GM18858 (cell line): ENCODE data around the gene FIBCD1.

ENCODE experiments used
- ATAC-seq: cut with Tn5 transposase; IDR thresholded peaks from one replicate; pipeline ENCODE4 v1.9.1; 2021; ENCODE audit not compliant: unreplicated experiment

FIBCD1 gene

GRCh38 chr9:130897105-130897751 lies 41.8 kb downstream of the FIBCD1 start:
- no peak for ATAC-seq

GRCh38 chr9:130896233-130897014 lies 42.6 kb downstream of the FIBCD1 start, which contains the start of gene QRFP:
TSS of gene QRFP (minus strand) at chr9:130896812. CDS start at chr9:130893838, 2,974 bp downstream.
- no peak for ATAC-seq

DNA sequence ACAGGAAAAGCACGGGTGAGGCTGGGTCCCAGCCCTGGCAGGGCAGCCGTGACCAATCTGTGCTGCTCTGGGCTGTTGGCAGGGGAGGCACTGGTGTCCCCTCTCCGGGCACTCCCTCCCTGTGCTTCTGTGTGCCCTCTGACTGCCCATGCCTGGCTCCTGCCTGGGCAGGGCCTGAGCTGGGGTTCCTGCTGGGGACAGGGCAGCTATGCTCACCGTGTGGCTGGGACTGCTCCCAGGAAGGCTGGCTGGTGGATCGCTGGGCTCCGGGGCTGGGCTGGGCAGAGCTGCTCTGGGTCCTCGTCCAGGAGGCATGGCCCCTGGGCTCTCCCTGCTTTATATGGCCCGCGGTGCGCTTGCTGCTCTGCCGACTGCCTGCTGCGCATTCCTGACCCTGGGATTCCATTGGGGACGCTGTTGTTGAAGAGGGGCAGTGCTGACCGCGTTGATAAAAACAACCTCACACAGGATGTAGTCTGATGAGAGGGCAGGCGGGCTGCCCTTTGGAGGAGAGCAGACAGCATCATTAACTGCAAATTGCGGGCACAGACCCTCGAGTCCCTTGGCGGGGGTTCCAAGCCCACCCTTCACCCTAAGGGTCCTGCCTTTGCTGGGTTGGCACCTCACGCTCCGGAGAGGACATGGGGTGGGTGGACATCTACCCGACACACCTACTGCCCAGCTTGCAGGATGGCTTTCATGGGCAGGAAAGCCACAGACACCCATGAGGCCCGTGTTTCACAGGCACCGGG lies 43.4 kb downstream of the FIBCD1 start:
- no peak for ATAC-seq

GRCh38 chr9:130895038-130895437 lies 44.0 kb downstream of the FIBCD1 start:
- ATAC-seq, result no peak

DNA sequence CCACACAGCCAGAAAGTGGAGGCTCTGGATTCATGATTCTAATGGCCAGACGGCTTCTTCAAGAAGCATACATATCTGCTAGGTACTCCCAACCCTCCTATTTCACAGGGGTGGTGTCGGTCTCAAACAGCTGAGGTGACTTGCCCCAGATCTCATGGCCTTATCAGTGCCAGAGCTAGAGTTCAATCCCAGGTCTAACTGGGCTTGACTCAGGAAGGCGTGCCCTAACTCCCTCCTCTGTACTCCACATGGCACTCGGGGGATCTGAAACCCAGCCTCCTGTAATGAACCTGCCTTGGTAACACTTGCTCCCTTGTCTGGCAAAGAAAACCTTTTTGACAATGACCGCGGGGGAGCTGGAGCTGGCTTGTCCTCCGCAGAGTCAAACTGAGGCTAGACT lies 44.5 kb downstream of the FIBCD1 start:
- ATAC-seq, result no peak

- no peak for ATAC-seq
Measured at GRCh38 chr9:130893341-130894101, 45.5 kb downstream of the FIBCD1 start.

GRCh38 chr9:130892477-130893304 lies 46.4 kb downstream of the FIBCD1 start:
- no peak for ATAC-seq

DNA sequence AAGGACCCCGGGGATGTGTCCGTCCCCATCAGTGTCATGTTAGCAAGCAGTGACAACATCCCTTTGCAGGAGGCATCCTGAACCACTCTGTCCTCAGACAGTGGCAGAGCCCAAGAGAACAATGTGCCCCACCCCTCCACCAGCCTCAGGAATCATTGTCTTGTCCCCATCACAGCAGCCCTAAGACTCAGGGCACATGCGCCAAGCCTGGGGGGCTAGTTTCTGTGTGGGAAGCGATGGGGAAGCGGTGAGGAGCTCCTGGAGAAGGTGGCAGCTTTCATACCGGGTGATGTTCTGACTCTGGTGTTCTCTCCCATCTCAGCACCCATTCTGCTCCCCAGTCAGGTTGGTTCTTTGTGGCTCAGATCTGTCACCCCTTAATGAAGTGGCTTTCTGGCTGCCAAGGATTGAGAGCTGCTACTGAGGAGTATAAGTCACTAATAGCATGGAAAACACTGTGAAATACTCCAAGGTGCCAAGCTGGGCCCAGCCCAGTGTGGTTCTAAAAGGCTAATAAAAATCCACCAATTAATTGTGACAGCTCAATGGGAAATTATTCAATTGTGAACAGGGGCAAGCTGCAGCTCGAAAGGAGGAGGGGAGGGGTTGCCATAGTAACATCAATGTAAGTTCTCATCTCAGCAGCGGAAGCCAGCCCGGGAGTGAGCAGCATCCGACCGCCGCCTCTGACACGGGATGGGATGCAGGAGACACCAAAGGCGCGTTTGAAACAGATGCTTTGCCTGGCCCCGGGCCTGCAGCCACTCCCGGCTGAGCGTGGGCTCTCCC lies 47.2 kb downstream of the FIBCD1 start:
- ATAC-seq, result no peak

DNA sequence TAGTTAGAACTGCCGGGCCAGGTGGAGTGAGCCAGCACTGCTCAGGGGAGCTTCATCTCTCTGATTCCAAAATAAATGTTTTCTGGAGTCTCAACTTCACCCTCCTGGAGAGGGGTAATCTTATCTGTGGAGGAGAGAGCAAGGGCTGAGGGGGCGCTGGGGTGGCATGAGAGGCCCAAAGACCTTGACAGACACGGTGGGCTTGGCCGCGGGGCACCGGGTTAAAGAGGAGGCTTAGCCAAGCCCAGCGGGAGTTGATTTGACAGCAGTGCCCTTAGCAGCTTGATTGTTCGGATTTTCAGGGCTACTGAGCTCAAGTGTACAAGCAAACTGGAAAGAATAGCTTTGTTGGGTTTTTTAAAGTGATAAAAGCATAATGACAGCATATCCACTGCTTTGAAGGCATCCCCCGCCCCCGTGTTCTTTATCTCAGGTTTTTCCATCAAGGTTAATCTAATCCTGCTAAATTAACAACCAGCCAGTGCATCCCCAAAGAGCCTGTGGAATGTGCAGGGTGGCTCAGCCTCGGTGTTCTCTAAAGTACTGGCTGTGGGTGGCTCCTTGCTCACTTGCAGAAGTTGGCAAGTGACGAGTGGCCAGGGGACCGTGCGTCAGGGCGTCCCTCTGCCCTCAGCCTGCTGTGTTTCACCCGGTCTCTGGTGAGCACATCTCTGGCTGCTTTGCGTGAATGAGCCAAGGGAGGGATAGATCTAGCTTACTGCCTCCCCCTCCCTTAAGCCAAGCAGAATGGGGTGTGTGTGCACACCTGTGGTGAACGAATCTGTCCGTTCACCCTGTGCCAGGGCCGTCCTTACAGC lies 48.0 kb downstream of the FIBCD1 start:
- no peak for ATAC-seq

DNA sequence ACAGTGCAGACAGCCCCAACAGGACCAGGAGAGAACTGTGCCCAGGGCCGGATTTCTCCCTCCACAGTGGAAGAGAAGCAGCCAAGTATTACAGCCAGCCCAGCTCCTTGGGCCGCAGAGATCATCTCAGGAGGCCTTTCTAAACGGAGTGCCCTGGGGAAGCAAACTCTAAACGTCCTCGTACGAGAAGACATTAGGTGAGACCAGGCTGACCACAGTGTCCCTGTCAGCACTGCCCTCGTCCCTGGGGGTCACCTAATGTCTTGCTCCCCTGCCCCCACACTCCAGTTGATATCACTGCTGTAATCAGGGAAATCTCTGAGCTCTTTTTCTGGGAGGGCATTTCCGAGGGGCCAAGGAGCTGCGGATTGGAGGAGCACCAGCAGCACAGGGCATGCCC lies 48.9 kb downstream of the FIBCD1 start:
- ATAC-seq, result no peak

- ATAC-seq, result no peak
Measured at GRCh38 chr9:130888146-130888885, 50.7 kb downstream of the FIBCD1 start.

DNA sequence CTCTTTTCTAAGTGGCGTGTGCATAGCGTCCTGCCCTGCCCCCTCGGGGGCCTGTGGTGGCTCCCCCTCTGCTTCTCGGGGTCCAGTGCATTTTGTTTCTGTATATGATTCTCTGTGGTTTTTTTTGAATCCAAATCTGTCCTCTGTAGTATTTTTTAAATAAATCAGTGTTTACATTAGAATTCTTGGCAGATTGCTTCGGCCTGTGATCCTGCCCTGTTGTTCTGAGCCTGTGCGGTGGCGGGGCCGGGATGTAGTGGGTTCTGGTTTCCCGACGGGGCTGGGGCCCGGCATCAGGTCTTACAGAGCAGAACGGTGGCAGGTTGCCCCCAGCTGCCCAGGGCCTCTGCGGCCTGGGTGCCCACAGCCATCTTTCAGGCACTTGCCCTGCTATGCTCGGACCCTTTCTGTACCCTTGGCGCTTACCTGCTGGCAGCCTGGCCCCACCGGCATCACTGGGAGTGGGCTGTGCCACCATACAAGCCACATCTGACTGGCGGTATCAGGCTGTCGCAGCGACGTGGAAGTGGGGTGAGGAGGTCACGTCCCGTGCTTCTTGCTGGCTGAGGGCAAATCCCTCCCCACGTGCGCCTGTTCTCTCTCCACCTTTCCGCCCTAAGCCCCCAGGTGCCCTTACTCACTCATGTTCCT lies 51.4 kb downstream of the FIBCD1 start:
- ATAC-seq, result no peak

- no peak for ATAC-seq
Measured at GRCh38 chr9:130886981-130887380, 52.1 kb downstream of the FIBCD1 start.

DNA sequence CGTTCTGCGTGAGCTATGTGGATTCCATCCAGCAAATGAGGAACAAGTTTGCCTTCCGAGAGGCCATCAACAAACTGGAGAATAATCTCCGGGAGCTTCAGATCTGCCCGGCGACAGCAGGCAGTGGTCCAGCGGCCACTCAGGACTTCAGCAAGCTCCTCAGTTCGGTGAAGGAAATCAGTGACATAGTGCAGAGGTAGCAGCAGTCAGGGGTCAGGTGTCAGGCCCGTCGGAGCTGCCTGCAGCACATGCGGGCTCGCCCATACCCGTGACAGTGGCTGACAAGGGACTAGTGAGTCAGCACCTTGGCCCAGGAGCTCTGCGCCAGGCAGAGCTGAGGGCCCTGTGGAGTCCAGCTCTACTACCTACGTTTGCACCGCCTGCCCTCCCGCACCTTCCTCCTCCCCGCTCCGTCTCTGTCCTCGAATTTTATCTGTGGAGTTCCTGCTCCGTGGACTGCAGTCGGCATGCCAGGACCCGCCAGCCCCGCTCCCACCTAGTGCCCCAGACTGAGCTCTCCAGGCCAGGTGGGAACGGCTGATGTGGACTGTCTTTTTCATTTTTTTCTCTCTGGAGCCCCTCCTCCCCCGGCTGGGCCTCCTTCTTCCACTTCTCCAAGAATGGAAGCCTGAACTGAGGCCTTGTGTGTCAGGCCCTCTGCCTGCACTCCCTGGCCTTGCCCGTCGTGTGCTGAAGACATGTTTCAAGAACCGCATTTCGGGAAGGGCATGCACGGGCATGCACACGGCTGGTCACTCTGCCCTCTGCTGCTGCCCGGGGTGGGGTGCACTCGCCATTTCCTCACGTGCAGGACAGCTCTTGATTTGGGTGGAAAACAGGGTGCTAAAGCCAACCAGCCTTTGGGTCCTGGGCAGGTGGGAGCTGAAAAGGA lies 53.3 kb downstream of the FIBCD1 start:
- ATAC-seq, result no peak

GRCh38 chr9:130884542-130885483 lies 54.2 kb downstream of the FIBCD1 start:
- no peak for ATAC-seq
